ENCODE measurements around the gene OSBPL1A. TPM values are rescaled to one million over a fixed set of nuclear protein-coding genes. Genes with fewer than 3 reads are reported as not detected.

The OSBPL1A gene
- polyA plus RNA-seq, 2 of the 4 experiments (the other 2 are of a cell fraction): 10.5 to 22.1 TPM

DNA sequence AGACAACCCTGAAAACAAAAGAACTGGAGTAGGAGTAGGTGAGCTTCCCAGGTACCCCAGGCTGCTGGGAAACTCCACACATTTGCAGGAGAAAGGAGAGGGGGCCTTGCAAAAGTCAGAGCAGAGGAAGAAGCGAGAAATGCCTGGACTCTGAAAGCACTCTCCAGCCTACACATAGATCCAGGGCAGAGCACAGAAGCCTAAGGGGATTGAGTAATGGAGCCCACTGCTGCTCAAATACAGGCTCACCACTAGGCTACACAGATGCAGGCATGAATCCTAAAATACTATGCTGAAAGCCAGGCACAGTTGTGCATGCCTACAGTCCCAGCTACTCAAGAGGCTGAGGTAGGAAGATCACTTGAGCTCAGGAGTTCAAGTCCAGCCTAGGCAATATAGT is 33.4 kb downstream of the OSBPL1A start:
- Histone ChIP-seq H3K4me3 (no peak overlapping the region), H3K4me1 (no peaks in the 10 kb centered on the region), H3K27ac (no peak overlapping the region), H3K4me2 (no peak overlapping the region), H3K9me3 (no peaks in the 10 kb centered on the region)
- 82% methylated on average over 1 of the region's 1 CpG for WGBS (ENCODE audit: missing lambda C conversion rate)
- ChIA-PET POLR2A (no interaction called here), CTCF (interaction anchor here (1.2 to 1.3 kb wide), 2 partner anchors 17 to 49 kb away, joined by 3 read pairs; no protein-coding TSS in a partner anchor)
- DNase-seq (ENCODE audit: low read depth in 1 of 2, low spot score in 1 of 2): no peak
- no peak for ATAC-seq
- no peak for FAIRE-seq
- TF ChIP-seq FOXS1 (CRISPR knock-in tag; IDR thresholded peaks at IDR 0.05) (no peak), SREBF2 (IDR thresholded peaks at IDR 0.05) (no peak), CBX2 (IDR thresholded peaks at IDR 0.05; ENCODE audit: borderline replicate concordance, low read depth) (no peak), NPAS2 (CRISPR knock-in tag; IDR thresholded peaks at IDR 0.05; ENCODE audit: borderline replicate concordance) (no peak), TFCP2L1 (CRISPR knock-in tag; IDR thresholded peaks at IDR 0.05) (no peak), EHMT2 (IDR thresholded peaks at IDR 0.05; ENCODE audit: low read depth) (no peak), ZSCAN20 (CRISPR knock-in tag; IDR thresholded peaks at IDR 0.05) (no peak), RNF2 (IDR thresholded peaks at IDR 0.05; ENCODE audit: borderline replicate concordance, low read depth) (no peak), PBX3 (IDR thresholded peaks at IDR 0.05) (no peak), REST (IDR thresholded peaks at IDR 0.05) (no peak), NFE2L2 (conservative IDR thresholded peaks at IDR 0.05; ENCODE audit: low read length) (no peak), HOXB5 (CRISPR knock-in tag; IDR thresholded peaks at IDR 0.05) (no peak), ZNF302 (CRISPR knock-in tag; IDR thresholded peaks at IDR 0.05) (no peak), MAZ (IDR thresholded peaks at IDR 0.05; ENCODE audit: borderline replicate concordance, low read depth, low read length) (no peak), KDM1A (IDR thresholded peaks at IDR 0.05; ENCODE audit: low read depth) (no peak)
- TF ChIP-seq, protein P1, sequence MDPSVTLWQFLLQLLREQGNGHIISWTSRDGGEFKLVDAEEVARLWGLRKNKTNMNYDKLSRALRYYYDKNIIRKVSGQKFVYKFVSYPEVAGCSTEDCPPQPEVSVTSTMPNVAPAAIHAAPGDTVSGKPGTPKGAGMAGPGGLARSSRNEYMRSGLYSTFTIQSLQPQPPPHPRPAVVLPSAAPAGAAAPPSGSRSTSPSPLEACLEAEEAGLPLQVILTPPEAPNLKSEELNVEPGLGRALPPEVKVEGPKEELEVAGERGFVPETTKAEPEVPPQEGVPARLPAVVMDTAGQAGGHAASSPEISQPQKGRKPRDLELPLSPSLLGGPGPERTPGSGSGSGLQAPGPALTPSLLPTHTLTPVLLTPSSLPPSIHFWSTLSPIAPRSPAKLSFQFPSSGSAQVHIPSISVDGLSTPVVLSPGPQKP (IDR thresholded peaks at IDR 0.05; ENCODE audit: low read depth, low read length): no peak
- TF ChIP-seq, protein P2, sequence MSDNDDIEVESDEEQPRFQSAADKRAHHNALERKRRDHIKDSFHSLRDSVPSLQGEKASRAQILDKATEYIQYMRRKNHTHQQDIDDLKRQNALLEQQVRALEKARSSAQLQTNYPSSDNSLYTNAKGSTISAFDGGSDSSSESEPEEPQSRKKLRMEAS (IDR thresholded peaks at IDR 0.05): no peak

- Histone ChIP-seq H3K4me1 (no peaks in the 10 kb centered on the region), H3K9me3 (no peaks in the 10 kb centered on the region), H3K4me3 (no peak overlapping the region), H3K27ac (no peak overlapping the region), H3K4me2 (no peak overlapping the region)
- TF ChIP-seq HMGXB4 (CRISPR knock-in tag; IDR thresholded peaks at IDR 0.05; ENCODE audit: borderline replicate concordance) (no peak), PHF8 (IDR thresholded peaks at IDR 0.05; ENCODE audit: borderline replicate concordance, low read depth) (no peak), CBX2 (IDR thresholded peaks at IDR 0.05; ENCODE audit: borderline replicate concordance, low read depth) (no peak), FOSB (CRISPR knock-in tag; IDR thresholded peaks at IDR 0.05) (no peak), FOXS1 (CRISPR knock-in tag; IDR thresholded peaks at IDR 0.05) (no peak), RCOR1 (IDR thresholded peaks at IDR 0.05; ENCODE audit: low read depth, low read length) (no peak), EHF (CRISPR knock-in tag; IDR thresholded peaks at IDR 0.05) (no peak), EP300 (IDR thresholded peaks at IDR 0.05) (no peak), MYC (IDR thresholded peaks at IDR 0.05; ENCODE audit: borderline replicate concordance, low read length) (no peak), MAFK (IDR thresholded peaks at IDR 0.05; ENCODE audit: partially characterized antibody) (no peak), CBX8 (IDR thresholded peaks at IDR 0.05) (no peak), BCL3 (IDR thresholded peaks at IDR 0.05) (no peak), EHMT2 (IDR thresholded peaks at IDR 0.05; ENCODE audit: low read depth) (no peak), CEBPB (IDR thresholded peaks at IDR 0.05) (no peak), RARB (CRISPR knock-in tag; IDR thresholded peaks at IDR 0.05) (no peak), ZNF302 (CRISPR knock-in tag; IDR thresholded peaks at IDR 0.05) (no peak)
- CTCF ChIA-PET: interaction anchor here (1.2 to 6.7 kb wide), 2 partner anchors 18 to 125 kb away, joined by 3 to 57 read pairs; no protein-coding TSS in a partner anchor
- no peak for FAIRE-seq
- ATAC-seq: no peak
- 100% methylated on average over 1 of the region's 1 CpG for WGBS (ENCODE audit: missing lambda C conversion rate)
- no peak for DNase-seq (ENCODE audit: low read depth in 1 of 2, low spot score in 1 of 2)
- POLR2A ChIA-PET: interaction anchor here (1.0 kb wide), 1 partner anchor 64 kb away, joined by 4 read pairs; the partner anchor contains the start of gene IMPACT
Measured at GRCh38 chr18:24362757-24363156, 34.9 kb downstream of the OSBPL1A start.
